Measurements from ENCODE around the gene PCDHA1.

The PCDHA1 gene

GRCh38 chr5:140822281-140822629, 36.3 kb downstream of the PCDHA1 start:
- TF ChIP-seq REST (IDR thresholded peaks at IDR 0.05; ENCODE audit: insufficient read depth in 1 of 2, low read depth in 2 of 2, low read length in 2 of 2) (no peak), POLR2AphosphoS5 (IDR thresholded peaks at IDR 0.05; ENCODE audit: low read depth, low read length) (no peak), TAF1 (IDR thresholded peaks at IDR 0.05; ENCODE audit: borderline replicate concordance, insufficient read depth, low read length) (no peak), SIN3A (IDR thresholded peaks at IDR 0.05; ENCODE audit: borderline replicate concordance, insufficient read depth, low read length) (no peak), FOXP2 (optimal IDR thresholded peaks at IDR 0.05; ENCODE audit: borderline replicate concordance, extremely low read depth, extremely low read length, insufficient read depth) (no peak)

- no peak for TF ChIP-seq REST (IDR thresholded peaks at IDR 0.05; ENCODE audit: insufficient read depth in 1 of 2, low read depth in 2 of 2, low read length in 2 of 2)
- TF ChIP-seq TAF1 (IDR thresholded peaks at IDR 0.05; ENCODE audit: borderline replicate concordance, insufficient read depth, low read length): no peak
- no peak for TF ChIP-seq FOXP2 (optimal IDR thresholded peaks at IDR 0.05; ENCODE audit: borderline replicate concordance, extremely low read depth, extremely low read length, insufficient read depth)
- no peak for TF ChIP-seq SIN3A (IDR thresholded peaks at IDR 0.05; ENCODE audit: borderline replicate concordance, insufficient read depth, low read length)
- no peak for TF ChIP-seq POLR2AphosphoS5 (IDR thresholded peaks at IDR 0.05; ENCODE audit: low read depth, low read length)
Observed at GRCh38 chr5:140823475-140823874, 37.5 kb downstream of the PCDHA1 start.

- no peak for TF ChIP-seq POLR2AphosphoS5 (IDR thresholded peaks at IDR 0.05; ENCODE audit: low read depth, low read length)
- no peak for TF ChIP-seq SIN3A (IDR thresholded peaks at IDR 0.05; ENCODE audit: borderline replicate concordance, insufficient read depth, low read length)
- TF ChIP-seq TAF1 (IDR thresholded peaks at IDR 0.05; ENCODE audit: borderline replicate concordance, insufficient read depth, low read length): no peak
- TF ChIP-seq FOXP2 (optimal IDR thresholded peaks at IDR 0.05; ENCODE audit: borderline replicate concordance, extremely low read depth, extremely low read length, insufficient read depth): no peak
- TF ChIP-seq REST (IDR thresholded peaks at IDR 0.05; ENCODE audit: insufficient read depth in 1 of 2, low read depth in 2 of 2, low read length in 2 of 2): no peak
Observed at GRCh38 chr5:140827704-140828361, 41.9 kb downstream of the PCDHA1 start, which contains the start of gene PCDHA6. Gene PCDHA6 (plus strand): TSS chr5:140827960. CDS start chr5:140828092, 132 bp downstream.

GRCh38 chr5:140828362-140828737, 42.4 kb downstream of the PCDHA1 start:
- TF ChIP-seq SIN3A (IDR thresholded peaks at IDR 0.05; ENCODE audit: borderline replicate concordance, insufficient read depth, low read length) (no peak), POLR2AphosphoS5 (IDR thresholded peaks at IDR 0.05; ENCODE audit: low read depth, low read length) (no peak), TAF1 (IDR thresholded peaks at IDR 0.05; ENCODE audit: borderline replicate concordance, insufficient read depth, low read length) (no peak), FOXP2 (optimal IDR thresholded peaks at IDR 0.05; ENCODE audit: borderline replicate concordance, extremely low read depth, extremely low read length, insufficient read depth) (no peak), REST (IDR thresholded peaks at IDR 0.05; ENCODE audit: insufficient read depth in 1 of 2, low read depth in 2 of 2, low read length in 2 of 2) (no peak)
